GM21367 (cell line): Measurements from ENCODE around the gene LBHD2.

Experiments
- ATAC-seq: cut with Tn5 transposase; IDR thresholded peaks from one replicate; pipeline ENCODE4 v1.9.1; 2021; ENCODE audit not compliant: unreplicated experiment

Gene LBHD2

GRCh38 chr14:103090481-103091020, 6.5 kb downstream of the LBHD2 start:
- no peak for ATAC-seq

DNA sequence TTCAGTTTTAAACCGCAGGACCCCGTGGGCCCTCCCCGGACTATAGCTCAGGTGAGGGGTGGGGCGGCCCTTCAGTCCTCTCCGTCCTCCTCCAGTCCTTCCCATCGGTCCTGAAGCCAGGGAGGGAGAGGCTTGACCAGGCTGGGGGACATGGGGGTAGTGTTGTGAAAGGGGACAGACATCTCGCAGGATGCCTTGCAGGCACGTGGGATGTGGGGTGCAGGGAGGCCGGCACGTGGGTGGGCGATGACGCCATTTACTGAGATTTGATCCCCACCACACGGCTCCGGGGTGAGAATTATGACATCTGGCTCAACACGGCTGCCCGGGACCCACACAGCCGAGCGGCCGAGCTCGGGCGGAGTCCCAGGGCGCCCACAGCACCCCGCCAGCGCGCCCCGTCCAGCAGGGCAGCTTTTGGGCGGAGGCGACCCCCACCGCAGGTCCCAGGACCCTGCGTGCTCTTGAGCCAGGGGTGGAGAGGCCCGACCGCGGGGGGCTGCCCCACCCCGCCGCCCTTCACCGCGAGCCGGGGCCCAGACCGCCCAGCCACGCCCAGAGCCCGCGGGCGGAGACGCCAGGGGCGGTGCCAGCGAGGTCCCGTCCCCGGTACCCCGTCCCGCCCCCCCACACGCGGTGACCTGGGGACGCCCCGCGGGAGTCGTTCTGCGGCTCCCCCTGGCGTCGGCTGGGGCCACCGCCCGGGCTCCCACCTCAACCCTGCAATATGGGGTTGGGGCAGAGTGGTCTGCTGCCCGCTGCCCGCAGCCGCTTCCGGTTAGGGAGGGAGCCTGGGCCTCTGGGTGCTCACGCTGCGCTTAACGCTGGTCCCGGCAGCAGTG, 7.3 kb downstream of the LBHD2 start:
- peak; percentile 43 for ATAC-seq

- ATAC-seq, result no peak
Measured at GRCh38 chr14:103091883-103092222, 7.8 kb downstream of the LBHD2 start.

DNA sequence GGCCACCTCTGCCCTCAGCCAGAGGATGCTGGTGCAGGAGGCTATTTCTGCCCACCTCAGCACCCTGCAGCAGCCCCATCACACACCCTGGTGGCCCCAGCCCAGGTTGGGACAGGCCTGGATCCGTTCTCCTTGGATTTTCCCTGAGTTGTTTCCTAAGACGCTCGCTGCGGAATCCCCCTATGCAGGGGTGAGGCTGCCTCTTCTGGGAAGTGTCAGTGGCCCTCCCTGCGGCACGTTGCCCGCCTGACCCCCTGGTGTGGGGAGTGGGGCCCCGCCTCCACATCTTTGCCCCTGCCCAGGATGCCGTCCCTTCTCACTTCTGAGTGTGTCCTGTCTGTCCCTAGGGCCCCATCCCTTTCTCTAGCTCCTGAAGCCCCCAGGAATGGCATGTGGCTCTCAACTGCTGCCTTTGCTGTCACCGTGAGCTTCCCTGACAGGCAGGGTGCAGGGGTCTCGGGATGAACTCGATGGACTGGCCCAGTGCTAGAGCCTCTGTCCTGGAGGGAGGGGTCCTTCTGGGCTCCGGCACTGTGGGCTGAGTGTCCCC, 9.9 kb downstream of the LBHD2 start:
- no peak for ATAC-seq

GRCh38 chr14:103094406-103095209, 10.6 kb downstream of the LBHD2 start, which contains the start of gene EXOC3L4:
TSS of gene EXOC3L4 (plus strand) at chr14:103094725. CDS start at chr14:103100220, 5,495 bp downstream.
- ATAC-seq, result no peak

- no peak for ATAC-seq
Measured at GRCh38 chr14:103095210-103095778, 11.3 kb downstream of the LBHD2 start.

DNA sequence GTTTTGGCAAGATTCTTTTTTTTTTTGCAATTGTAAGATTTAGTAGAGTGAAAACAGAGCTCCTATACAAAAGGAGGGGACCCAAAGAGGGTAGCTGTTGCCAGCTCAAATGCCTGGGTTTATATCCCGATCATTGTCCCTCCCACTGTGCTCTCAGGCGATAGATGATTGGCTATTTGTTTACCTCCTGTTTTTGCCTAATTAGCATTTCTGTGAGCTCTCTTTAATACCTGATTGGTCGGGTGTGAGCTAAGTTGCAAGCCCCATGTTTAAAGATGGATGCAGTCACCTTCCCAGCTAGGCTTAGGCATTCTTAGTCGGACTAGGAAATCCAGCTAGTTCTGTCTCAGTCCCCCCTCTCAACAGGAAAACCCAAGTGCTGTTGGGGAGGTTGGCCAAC, 12.4 kb downstream of the LBHD2 start:
- no peak for ATAC-seq

- ATAC-seq, result no peak
Measured at GRCh38 chr14:103097244-103097993, 13.4 kb downstream of the LBHD2 start.

DNA sequence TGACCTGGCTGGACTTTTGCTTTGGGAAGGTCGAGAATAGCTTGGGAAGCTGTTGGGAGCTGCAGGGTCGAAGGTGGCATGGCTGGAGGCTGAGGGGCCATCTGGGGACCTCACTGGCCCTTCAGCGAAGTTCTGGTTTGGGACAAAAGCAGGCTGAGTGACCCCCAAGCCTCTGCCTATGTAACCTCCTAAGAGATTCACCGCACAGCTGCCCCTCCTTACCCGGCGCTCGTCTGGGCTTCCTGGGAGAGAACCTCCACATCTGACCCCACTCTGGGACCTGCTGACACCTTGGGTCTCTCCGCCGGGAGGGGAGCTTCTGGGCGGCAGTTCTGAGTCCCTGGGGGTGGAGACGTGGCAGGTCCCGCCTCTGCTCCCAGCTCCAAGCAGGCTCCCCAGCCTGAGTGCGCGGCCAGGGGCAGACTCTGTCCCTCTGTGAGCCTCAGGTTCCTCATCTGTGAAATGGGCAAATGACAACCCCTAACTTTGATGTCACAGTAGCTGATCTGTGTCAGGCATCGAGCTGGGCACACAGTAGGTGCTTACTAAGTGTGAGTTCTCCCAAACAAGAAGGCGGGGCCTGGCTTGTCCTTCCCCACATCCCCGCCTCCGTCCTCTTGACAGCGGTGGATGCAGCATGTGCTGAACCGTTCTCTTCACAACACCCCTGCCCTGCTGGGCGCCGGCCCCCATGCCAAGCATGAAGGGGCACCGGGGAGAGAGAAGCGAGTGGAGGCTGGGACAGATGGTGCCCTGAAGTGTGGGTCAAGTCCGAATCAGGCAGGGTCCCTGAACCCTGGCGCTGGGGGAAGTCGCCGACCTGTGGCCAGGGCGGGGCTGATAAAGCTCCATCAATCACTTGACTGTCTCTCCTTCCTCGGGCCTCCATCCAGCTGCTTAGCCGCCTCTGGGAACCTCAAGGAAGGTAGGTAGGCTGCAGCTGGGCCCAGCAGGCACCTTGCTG, 14.3 kb downstream of the LBHD2 start:
- ATAC-seq, result no peak

DNA sequence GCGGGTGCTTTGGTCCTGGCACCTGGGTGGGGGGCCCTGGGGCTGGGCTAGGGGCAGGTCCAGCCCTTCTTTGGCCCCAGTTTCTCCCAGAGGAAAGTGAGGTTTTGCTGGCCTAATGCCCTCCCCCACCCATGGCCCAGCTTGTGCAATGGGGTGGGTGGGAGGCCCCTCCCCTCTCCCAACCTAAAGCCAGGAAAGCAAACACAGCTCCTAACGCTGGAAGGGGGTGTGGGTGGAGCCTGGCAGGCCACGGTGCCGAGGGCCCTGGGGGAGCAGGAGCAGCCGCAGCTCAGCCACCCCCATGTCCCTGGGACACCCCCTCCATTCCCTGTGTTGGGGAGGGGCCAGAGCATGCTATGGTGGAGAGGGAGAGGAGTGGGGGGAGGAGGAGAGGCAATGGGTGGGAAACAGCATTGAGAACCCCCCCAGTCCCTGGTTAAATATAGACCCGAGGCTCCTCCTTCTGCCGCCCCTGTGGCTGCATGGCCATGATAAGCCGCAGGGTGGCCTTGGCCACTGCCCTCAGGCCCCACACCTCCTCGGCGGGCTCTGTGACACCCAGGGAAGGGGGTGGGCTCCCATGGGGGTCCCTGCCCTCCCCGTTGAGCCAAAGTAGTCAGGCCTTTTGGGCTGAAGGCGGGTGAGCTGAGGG, 15.2 kb downstream of the LBHD2 start:
- no peak for ATAC-seq

GRCh38 chr14:103099733-103100280, 15.8 kb downstream of the LBHD2 start:
- no peak for ATAC-seq

DNA sequence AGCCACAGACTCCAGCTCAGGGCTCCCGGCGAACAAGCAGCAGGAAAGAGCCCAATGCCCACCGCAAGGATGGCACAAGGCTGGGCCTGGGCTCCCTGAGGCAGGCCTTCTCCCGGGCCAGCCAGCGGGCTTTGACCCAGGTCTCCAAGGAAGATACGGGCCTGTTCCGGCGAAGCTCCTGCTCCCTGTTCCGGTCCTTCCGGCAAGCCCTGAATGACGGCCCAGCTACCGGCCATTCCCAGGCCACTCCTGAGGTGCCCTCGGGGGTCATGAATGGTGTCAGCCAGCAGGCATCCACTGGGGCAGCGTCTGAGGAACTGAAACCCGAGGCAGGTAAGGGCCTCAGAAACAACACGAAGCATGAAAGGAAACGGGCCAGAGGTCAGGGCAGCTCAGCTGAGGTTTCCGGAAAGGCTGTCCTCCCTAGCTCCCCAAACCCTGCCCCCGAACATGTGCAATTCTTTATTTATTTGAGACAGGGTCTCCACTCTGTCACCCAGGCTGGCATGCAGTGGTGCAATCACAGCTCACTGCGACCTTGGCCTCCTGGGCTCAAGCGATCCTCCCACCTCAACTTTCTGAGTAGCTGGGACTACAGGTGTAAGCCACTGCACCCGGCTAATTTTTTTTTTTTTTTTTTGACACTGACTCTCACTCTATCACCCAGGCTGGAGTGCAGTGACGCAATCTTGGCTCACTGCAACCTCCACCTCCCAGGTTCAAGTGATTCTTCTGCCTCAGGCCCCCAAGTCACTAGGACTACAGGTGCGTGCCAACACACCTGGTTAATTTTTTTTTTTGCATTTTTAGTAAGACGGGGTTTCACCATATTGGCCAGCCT, 16.5 kb downstream of the LBHD2 start:
- ATAC-seq, result no peak

- no peak for ATAC-seq
Measured at GRCh38 chr14:103101257-103101962, 17.4 kb downstream of the LBHD2 start.

DNA sequence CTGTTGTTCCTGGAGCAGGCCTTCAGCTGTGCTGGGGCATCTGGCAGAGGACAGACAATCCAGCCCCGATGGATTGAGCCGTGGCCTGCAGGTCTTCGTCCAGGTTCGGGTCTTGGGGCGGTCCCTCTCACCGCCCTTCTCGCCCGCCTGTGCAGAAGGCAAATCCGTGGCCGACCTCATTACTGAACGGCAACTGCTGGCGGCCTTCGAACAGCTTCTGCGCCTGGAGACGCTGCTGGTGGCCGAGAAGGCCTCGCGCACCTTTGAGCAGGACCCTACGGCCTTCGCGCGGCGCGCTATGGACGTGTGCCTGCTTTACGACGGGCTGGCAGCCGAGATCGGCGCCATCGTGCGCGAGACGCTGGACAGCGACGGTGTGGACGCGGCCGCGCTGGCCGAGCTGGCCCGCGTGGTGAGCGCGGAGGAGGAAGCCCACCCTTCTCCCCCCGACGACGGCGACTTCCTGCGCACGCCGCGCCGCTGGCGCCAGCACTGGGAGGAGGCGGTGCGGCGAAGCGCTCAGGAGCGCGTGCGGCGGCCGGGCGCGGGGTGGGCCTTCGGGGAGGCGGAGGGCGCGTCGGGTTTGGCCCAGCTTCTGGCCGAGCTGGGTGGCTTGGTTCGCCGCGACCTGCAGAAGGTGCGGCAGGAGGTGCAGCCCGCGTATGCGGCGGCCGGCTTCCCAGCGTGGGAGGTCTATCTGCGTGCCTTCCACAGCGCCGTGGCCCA, 18.1 kb downstream of the LBHD2 start:
- ATAC-seq, result no peak

DNA sequence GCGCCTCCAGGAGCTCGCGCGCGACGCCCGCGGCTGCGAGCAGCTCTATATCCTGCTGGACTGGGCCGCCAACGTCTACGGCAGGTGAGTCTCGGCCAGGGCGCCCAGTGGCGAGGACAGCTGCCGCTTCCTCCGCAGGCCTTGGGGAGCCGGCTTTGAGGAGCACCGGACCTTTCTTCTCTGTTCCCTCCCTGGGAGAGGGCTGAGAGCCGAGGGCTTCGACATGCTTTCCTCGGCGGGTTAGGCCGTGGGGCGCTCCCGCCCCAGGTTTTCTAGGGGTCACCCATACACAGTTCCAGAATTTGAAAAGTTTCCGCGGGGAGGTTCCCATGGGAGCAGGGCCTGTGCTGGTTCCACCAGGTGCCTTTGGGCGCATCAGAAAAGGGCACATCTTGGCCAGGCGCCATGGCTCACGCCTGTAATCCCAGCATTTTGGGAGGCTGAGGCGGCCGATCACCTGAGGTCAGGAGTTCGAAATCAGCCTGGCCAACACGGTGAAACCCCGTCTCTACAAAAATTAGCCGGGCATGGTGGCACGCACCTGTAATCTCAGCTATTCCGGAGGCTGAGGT, 18.8 kb downstream of the LBHD2 start:
- no peak for ATAC-seq
